HG02678 (cell line): Measurements from ENCODE around the gene CDYL2.
A peak's percentile ranks its signal among the peaks of the same experiment; 100 is the strongest.
"Not testable (repeated sequence)": the region's sequence is repeated elsewhere in the genome, so short reads cannot be mapped to it uniquely, and the experiment has no call there.

Source experiments
- ATAC-seq: cut with Tn5 transposase; IDR thresholded peaks from one replicate; pipeline ENCODE4 v1.9.1; 2021; ENCODE audit warnings: mild to moderate bottlenecking, moderate library complexity; ENCODE audit not compliant: unreplicated experiment

CDYL2 gene

DNA sequence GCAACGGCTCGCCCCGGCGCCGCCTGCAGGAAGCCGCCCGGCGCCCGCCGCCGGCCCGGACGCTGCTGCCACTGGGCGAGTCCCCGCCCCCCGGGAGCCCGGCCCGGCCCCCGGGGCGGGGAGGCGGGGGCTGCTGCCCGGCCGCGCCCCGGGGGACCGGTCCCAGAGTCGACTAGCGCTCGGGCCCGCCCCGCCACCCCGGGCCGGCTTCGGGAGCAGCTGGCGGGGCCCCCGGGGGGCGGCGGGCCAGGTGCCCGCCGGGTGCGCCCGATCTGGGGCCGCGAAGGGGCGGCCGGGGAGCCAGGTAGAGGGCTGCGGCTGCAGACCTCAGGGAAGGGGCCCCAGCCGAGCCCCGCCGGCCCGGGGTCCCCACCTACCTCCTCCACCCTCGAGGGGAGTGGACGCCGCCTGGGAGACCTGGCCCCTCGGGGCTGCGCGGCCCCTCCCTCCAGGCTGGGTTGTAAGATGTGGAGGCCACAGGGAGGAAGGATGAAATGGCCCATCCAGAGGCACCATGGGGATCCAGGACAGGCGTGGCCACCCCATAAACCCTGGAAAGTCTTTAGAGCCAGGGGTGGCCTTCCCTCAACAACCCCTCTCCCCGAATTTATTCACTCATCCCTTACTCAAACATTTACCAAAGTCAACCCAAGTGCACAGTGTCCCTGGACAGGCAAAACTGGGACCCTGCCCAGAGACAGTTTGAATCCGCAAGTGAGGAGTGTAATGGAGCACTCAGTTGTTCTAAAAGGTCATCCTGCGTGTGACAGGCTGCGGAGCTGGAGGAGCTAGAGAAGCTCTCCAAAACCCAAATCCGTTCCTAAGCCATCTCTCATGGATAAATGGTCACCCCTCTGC is at the start of gene CDYL2:
Gene CDYL2, minus strand, starts transcription at position 73 of the 858 bp plus-strand sequence. CDS start 425 bp downstream, outside the sequence.
- ATAC-seq: peak; percentile 85

GRCh38 chr16:80852261-80852872 is 48.0 kb upstream of the CDYL2 start:
- ATAC-seq: no peak

- no peak for ATAC-seq
Observed at GRCh38 chr16:80851831-80852230, 47.4 kb upstream of the CDYL2 start.

GRCh38 chr16:80850757-80851156 is 46.4 kb upstream of the CDYL2 start:
- ATAC-seq: no peak

GRCh38 chr16:80848862-80849261 is 44.5 kb upstream of the CDYL2 start:
- no peak for ATAC-seq

GRCh38 chr16:80846680-80847079 is 42.3 kb upstream of the CDYL2 start:
- ATAC-seq: no peak

- ATAC-seq: no peak
Observed at GRCh38 chr16:80846275-80846674, 41.9 kb upstream of the CDYL2 start.

DNA sequence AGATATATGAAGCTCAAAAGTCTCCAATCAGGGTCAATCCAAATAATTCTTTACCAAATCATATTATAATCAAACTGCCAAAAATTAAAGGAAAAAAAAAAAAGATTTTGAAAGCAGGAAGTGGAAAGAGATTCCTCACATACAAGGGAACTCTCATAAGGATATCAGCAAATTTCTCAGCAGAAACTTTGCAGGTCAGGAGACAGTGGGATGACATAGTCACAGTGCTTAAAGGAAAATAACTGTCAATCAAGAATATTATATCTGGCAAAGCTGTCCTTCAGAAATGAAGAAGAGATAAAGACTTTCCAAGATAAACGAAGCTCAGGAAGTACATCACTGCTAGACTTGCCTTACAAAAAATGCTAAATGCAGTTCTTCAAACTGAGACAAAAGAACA is 40.0 kb upstream of the CDYL2 start:
- ATAC-seq: no peak

DNA sequence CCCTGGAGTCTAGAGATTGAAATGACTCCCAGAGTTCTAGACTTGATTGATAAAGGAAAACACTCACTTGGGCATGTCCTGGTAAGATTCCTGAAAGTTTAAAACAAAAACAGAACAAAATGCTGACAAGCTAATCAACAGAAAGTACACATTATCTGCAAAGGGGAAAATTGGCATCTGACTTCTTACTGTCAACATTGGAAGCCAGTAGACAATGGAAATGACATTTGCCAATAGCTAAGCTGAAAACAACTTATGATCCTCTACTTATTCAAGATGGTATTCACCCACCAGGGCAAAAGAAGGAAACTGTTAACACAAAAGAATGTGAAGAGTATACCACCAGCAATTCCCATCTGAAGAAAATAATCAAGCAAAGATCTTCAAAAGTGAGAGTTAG is 36.8 kb upstream of the CDYL2 start:
- no peak for ATAC-seq

GRCh38 chr16:80837533-80838147 is 33.2 kb upstream of the CDYL2 start:
- no peak for ATAC-seq

DNA sequence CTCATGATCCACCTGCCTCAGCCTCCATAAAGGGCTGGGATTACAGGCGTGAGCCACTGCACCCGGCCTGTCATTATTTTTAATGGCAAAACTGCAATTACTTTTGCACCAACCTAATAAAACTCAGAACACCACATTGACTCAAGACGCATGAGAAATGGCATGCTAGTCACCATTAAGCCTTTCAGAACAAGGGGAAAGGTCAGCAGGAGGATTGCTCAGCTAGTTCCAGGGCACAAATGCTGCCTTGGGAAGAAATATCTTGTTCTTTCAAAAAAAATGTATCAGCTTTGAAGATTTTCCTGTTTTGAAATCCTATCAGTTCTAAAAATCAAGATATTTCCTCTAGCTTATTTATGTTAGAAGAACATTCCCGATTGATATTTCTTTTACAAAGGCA is 32.4 kb upstream of the CDYL2 start:
- ATAC-seq: no peak

DNA sequence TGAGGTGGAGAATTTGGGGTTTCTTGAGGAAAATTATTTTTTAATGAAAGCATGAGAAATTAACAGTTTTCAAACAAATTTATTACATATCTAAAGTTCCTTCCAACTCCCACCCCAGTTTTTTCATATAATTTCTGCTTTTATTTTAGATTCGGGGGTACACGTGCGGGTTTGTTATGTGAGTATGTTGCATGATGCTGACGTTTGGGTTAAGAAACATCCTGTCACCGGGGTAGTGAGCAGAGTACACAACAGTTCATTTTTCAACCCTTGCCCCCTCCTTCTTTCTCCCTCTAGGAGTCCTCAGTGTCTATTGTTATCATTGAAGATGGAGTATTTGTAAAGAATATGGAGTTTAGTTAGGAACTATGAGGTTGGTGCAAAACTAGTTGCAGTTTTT is 31.8 kb upstream of the CDYL2 start:
- no peak for ATAC-seq

DNA sequence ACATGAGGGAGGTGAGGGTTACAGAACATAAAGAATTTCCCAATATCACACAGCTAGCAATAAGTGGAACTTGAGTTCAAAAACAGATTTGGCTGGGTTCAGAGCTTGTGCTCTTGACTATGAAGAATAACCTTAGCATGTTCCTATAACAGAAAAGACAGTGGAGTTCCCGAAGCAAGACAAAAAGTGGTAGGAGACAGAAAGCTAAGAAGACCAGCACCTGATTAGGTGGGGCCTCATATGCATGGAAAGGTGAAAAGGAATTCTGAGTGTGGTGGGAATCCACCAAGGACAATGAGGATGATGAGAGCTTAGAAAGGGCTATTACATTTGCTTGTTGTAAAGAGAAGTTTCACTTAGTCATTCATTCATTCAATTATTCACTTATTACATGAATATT is 26.6 kb upstream of the CDYL2 start:
- no peak for ATAC-seq

DNA sequence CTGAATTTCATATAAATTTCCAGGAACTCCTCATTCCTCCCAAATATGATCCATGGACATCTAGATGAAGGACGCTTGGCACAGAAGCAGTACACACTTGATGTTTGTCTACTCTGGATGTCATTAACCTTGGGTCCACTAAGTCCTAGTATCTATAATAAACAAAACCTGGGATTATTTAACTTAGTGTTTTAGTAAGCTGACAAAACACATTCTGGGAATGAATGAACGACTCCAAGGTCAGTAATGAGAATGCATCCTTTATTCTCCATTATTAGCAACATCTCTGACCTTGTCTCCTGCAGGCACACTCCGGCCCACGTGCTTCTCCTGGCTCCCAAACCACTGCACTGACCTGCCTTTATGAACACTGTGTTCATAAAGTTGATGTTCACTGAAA is 24.1 kb upstream of the CDYL2 start:
- no peak for ATAC-seq

DNA sequence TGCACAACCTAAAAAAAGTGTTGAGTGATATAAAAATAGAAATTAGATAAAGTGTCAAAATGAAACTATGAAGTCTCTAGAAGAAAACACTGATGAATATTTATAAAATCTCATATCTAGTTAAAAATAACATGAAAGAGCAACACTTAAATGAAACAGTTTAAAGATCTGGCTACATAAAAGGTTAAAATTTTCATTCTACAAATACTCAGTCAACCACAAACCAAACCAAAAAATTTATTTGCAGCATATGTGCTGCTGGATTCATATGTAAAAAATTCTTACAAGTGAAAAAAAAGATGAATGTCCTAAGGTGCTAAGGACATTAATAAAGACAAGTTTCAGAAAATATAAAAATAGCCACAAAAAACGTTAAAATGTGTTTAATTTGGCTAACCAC is 22.6 kb upstream of the CDYL2 start:
- no peak for ATAC-seq

DNA sequence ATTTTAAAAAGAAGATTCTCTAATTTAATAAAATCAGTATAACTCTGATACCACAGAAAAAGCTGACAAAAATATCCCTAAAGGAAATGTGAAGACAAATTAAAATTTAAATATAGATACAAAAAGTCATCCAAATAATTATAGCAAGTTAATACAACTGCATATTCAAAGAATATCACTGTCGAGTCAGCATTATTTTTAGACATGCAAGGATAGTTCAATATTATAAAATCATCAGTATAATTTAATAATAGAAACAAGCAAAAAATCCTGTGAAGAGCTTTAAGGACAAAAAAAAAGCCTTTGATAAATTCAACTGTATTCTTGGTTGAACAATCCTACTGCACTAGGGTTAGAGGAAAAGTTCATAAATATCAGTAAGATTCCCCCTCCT is 21.0 kb upstream of the CDYL2 start:
- ATAC-seq: no peak

DNA sequence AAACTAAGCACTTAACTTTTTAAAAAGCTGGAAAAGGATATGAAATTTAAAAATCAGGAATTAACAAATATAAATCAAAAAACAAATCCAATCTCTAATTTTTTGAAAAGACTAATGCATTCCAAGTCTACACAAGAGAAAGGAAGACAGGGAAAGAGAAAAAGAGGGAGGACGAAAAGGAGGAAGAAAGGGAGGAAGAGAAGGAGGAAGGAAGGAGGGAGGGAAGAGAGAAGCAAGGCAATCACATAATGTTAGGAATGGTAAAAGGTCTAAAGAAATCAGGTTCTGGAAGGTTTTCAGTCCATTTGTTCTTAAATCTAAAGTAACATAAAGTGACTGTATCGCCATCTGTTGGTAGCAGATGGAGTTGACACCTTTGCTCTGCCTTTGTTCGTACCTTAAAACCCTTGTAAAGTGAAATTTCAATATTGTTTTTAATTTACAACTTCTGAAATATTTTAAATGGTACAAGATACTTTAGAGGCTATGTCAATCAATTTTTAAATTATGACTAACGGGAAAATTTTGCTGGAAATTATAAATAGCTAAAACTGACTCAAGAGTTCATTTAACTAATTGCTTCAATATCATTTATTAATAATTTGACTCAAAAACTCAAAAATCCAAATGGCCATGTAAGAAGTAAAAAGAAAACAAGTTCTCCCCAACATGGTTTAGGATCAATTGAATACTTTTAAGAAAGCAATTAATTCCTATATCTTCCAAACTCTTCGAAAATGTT is 20.4 kb upstream of the CDYL2 start:
- ATAC-seq: no peak

DNA sequence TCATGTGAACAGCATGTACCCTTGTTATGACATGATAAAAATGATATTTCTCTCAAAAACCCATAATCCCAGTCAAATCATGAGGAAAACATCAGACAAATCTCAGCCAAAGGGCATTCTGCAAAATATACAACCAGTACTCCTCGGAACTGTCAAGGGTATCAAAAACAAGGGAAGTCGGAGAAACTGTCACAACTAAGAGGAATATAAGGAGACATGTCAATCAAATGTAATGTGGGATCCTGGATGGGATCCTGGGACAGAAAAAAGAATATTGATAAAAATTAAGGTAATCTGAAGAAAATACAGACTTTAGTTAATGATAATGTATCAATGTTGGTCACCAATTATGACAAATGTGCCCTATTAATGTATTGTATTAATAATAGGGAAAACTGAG is 15.6 kb upstream of the CDYL2 start:
- no peak for ATAC-seq

- ATAC-seq: no peak
Observed at GRCh38 chr16:80816356-80816755, 12.0 kb upstream of the CDYL2 start.

DNA sequence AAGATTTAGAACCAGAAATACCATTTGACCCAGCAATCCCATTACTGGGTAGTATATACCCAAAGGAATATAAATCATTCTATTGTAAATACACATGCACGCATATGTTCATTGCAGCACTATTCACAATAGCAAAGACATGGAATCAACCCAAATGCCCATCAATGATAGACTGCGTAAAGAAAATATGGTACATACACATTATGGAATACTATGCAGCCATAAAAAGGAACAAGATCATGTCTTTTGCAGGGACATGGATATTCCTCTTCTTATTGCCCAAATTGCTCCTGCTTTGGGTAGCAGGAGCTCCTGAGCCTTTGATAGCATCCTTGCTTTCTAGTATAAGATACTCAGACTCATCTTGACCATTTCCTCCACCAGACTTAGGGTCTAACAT is 10.9 kb upstream of the CDYL2 start:
- not testable (repeated sequence) for ATAC-seq

- no peak for ATAC-seq
Observed at GRCh38 chr16:80812593-80812992, 8.2 kb upstream of the CDYL2 start.
